ENCODE results near the gene KIAA1328. TPM values are rescaled to one million over a fixed set of nuclear protein-coding genes. Genes with fewer than 3 reads are reported as not detected.

The KIAA1328 gene
- total and polyA plus RNA-seq, 4 donors = 2.8 to 48.1 (median 7.0) TPM

DNA sequence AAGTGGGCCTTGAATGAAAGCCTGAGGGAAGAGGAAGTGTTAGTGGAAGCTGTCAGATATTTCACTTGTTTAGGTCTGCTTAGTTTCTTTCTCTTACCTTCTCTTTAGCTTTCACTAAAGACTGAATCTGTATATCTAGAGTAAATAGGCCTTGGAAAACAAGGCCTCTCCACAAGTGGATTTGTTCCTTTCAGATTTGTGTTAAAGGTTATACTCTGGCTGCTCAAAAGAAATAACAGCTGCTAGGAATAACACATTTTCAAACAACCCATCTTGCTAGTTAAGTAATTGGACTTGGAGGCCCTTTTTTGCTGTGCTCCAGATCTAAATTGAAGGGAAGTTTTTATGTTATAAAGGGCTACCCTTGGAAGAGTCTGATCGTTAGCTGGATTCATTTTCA, 236.3 kb downstream of the KIAA1328 start:
- H3K27ac ChIP-seq (ENCODE audit: low read depth in 1 of 2, low read length in 1 of 2) = no peak overlapping the region

GRCh38 chr18:37084912-37085311, 256.0 kb downstream of the KIAA1328 start:
- H3K27me3 ChIP-seq (ENCODE audit: control insufficient read depth in 3 of 3, insufficient read depth in 3 of 3, low read length in 2 of 3) = no peaks in the 10 kb centered on the region
- no peak overlapping the region for H3K27ac ChIP-seq (ENCODE audit: low read depth in 1 of 2, low read length in 1 of 2)
- WGBS, 2 donors = 85 to 90% methylated on average over 6 of the region's 6 CpGs
- no peak overlapping the region for H3K9ac ChIP-seq (ENCODE audit: insufficient read depth in 1 of 2, low read length in 2 of 2)
- H3K36me3 ChIP-seq (ENCODE audit: control insufficient read depth in 4 of 4, insufficient read depth in 4 of 4, low read length in 4 of 4) = peaks cover 0 to 6% (median 1%) of the 10 kb centered on the region in 4 donors
- DNase-seq (no peak), ATAC-seq (ENCODE audit: insufficient read depth, low FRiP score) (no peak)
- H3K4me1 ChIP-seq (ENCODE audit: control insufficient read depth in 5 of 5, insufficient read depth in 5 of 5, low read length in 5 of 5) = peaks cover 0 to 1% (median 0%) of the 10 kb centered on the region in 5 donors
- H3K4me3 ChIP-seq = no peak overlapping the region
- TF ChIP-seq, protein P1, sequence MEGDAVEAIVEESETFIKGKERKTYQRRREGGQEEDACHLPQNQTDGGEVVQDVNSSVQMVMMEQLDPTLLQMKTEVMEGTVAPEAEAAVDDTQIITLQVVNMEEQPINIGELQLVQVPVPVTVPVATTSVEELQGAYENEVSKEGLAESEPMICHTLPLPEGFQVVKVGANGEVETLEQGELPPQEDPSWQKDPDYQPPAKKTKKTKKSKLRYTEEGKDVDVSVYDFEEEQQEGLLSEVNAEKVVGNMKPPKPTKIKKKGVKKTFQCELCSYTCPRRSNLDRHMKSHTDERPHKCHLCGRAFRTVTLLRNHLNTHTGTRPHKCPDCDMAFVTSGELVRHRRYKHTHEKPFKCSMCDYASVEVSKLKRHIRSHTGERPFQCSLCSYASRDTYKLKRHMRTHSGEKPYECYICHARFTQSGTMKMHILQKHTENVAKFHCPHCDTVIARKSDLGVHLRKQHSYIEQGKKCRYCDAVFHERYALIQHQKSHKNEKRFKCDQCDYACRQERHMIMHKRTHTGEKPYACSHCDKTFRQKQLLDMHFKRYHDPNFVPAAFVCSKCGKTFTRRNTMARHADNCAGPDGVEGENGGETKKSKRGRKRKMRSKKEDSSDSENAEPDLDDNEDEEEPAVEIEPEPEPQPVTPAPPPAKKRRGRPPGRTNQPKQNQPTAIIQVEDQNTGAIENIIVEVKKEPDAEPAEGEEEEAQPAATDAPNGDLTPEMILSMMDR (IDR thresholded peaks at IDR 0.05; ENCODE audit: control extremely low read depth, extremely low read depth) = no peak
- H3K9me3 ChIP-seq (ENCODE audit: control insufficient read depth in 4 of 4, insufficient read depth in 3 of 4, low read length in 3 of 4) = peaks cover 0 to 3% (median 0%) of the 10 kb centered on the region in 4 donors

More for the DNA sequence above, 236.3 kb downstream of the KIAA1328 start:
- Histone ChIP-seq H3K36me3 (ENCODE audit: control insufficient read depth in 4 of 4, insufficient read depth in 4 of 4, low read length in 4 of 4) (peaks cover 0 to 4% (median 1%) of the 10 kb centered on the region in 4 donors), H3K9me3 (ENCODE audit: control insufficient read depth in 4 of 4, insufficient read depth in 3 of 4, low read length in 3 of 4) (peaks cover 0 to 3% (median 0%) of the 10 kb centered on the region in 4 donors), H3K27me3 (ENCODE audit: control insufficient read depth in 3 of 3, insufficient read depth in 3 of 3, low read length in 2 of 3) (no peaks in the 10 kb centered on the region), H3K9ac (ENCODE audit: insufficient read depth in 1 of 2, low read length in 2 of 2) (no peak overlapping the region), H3K4me3 (no peak overlapping the region), H3K4me1 (ENCODE audit: control insufficient read depth in 5 of 5, insufficient read depth in 5 of 5, low read length in 5 of 5) (no peaks in the 10 kb centered on the region)
- 84 to 86% methylated on average over 1 of the region's 1 CpG for WGBS, 2 donors
- DNase-seq (peak in 2 of 3 donors; percentile 4 to 23), ATAC-seq (ENCODE audit: insufficient read depth, low FRiP score) (no peak)
- TF ChIP-seq, protein P1 (IDR thresholded peaks at IDR 0.05; ENCODE audit: control extremely low read depth, extremely low read depth) = no peak

GRCh38 chr18:37085362-37085761, 256.4 kb downstream of the KIAA1328 start:
- peaks cover 0 to 3% (median 0%) of the 10 kb centered on the region in 4 donors for H3K9me3 ChIP-seq (ENCODE audit: control insufficient read depth in 4 of 4, insufficient read depth in 3 of 4, low read length in 3 of 4)
- H3K36me3 ChIP-seq (ENCODE audit: control insufficient read depth in 4 of 4, insufficient read depth in 4 of 4, low read length in 4 of 4) = peaks cover 0 to 6% (median 1%) of the 10 kb centered on the region in 4 donors
- peaks cover 0 to 1% (median 0%) of the 10 kb centered on the region in 5 donors for H3K4me1 ChIP-seq (ENCODE audit: control insufficient read depth in 5 of 5, insufficient read depth in 5 of 5, low read length in 5 of 5)
- WGBS, 2 donors = 85 to 92% methylated on average over 2 of the region's 2 CpGs
- H3K27ac ChIP-seq (ENCODE audit: low read depth in 1 of 2, low read length in 1 of 2) = no peak overlapping the region
- DNase-seq (no peak), ATAC-seq (ENCODE audit: insufficient read depth, low FRiP score) (no peak)
- TF ChIP-seq, protein P1 (IDR thresholded peaks at IDR 0.05; ENCODE audit: control extremely low read depth, extremely low read depth) = no peak
- H3K27me3 ChIP-seq (ENCODE audit: control insufficient read depth in 3 of 3, insufficient read depth in 3 of 3, low read length in 2 of 3) = no peaks in the 10 kb centered on the region
- no peak overlapping the region for H3K4me3 ChIP-seq
- no peak overlapping the region for H3K9ac ChIP-seq (ENCODE audit: insufficient read depth in 1 of 2, low read length in 2 of 2)
